HCT116 (cell line): ENCODE results near the gene PTGDS. TPM values are rescaled to one million over a fixed set of nuclear protein-coding genes. Genes with fewer than 3 reads are reported as not detected.

Source experiments
- ATAC-seq: fragments of 200-7000 bp; cut with Tn5 transposase; 2 replicates; pipeline ENCODE4 v1.9.1; 2020; ENCODE audit warnings: mild to moderate bottlenecking, moderate library complexity
- BruUV-seq: library from RNA; stranded (reverse); fragments of 400-500 nt; replicated peaks from 2 replicates; lab custom pipeline; 2021; lab: Mats Ljungman, UMichigan
- CTCF ChIA-PET: fragments of 300-600 bp; sonication (Branson Sonifier 250); formaldehyde crosslinking; loops from one replicate; lab custom pipeline; 2021; ENCODE audit warnings: antibody characterized with exemption; lab: Charles Lee
- POLR2A ChIA-PET: fragments of 300-600, 350-600 bp; sonication (Branson Sonifier 250); formaldehyde crosslinking; loops from one replicate; lab custom pipeline; 2021; ENCODE audit warnings: antibody characterized with exemption; lab: Charles Lee
- RAD21 ChIA-PET, 2 experiments: fragments of 300-600 bp; sonication (Branson Sonifier 250); formaldehyde crosslinking; loops; one replicate each; lab custom pipeline; 2023; ENCODE audit warnings: low total read pairs in 2 of 2; ENCODE audit not compliant: uncharacterized antibody in 2 of 2, unreplicated experiment in 2 of 2, low non-redundant PET in 1 of 2; lab: Charles Lee
- DNase-seq: peaks from one replicate; pipeline ENCODE4 v3.0.0-alpha.2; 2010; ENCODE audit warnings: low read depth, low spot score
- H2AFZ ChIP-seq: fragments of 200-600 bp; shearing (Covaris generic), sonication (generic); 2 replicates; pipeline ENCODE4 v1.6.1; 2017; ENCODE audit warnings: low read depth, mixed run types, mixed read lengths, antibody characterized with exemption, low read length; ENCODE audit not compliant: poor library complexity, severe bottlenecking
- H3K27ac ChIP-seq: 2 replicates; pipeline ENCODE4 v1.5.1; 2012; ENCODE audit warnings: low read depth, low read length
- H3K27me3 ChIP-seq: fragments of 200-600 bp; sonication (generic); 2 replicates; pipeline ENCODE4 v1.6.1; 2016; ENCODE audit warnings: mixed run types, low read length, mixed read lengths; ENCODE audit not compliant: insufficient read depth
- H3K36me3 ChIP-seq, 2 experiments: fragments of 200-500 bp in 1 of 2; fragments of 200-600 bp in 1 of 2; sonication (Bioruptor generic) in 1 of 2; sonication (generic) in 1 of 2; 2 replicates each; pipeline versions ENCODE4 v1.5.1 to v1.6.1; 2014 to 2016; ENCODE audit warnings: low read length in 2 of 2, inconsistent platforms in 1 of 2, mixed read lengths in 1 of 2, mixed run types in 1 of 2; ENCODE audit not compliant: insufficient read depth in 2 of 2, control insufficient read depth in 1 of 2
- H3K4me1 ChIP-seq, 2 experiments: fragments of 200-600 bp in 1 of 2; sonication (generic) in 1 of 2; 2 replicates each; pipeline versions ENCODE4 v1.5.1 to v1.6.1; 2012 to 2017; ENCODE audit warnings: low read length in 2 of 2, inconsistent platforms in 1 of 2, mild to moderate bottlenecking in 1 of 2, mixed read lengths in 1 of 2, mixed run types in 1 of 2, moderate library complexity in 1 of 2; ENCODE audit not compliant: insufficient read depth in 2 of 2, control insufficient read depth in 1 of 2
- H3K4me2 ChIP-seq: fragments of 200-600 bp; sonication (generic); 2 replicates; pipeline ENCODE4 v1.6.1; 2017; ENCODE audit warnings: mixed run types, low read length, mixed read lengths
- H3K4me3 ChIP-seq, 2 experiments: fragments of 200-600 bp in 1 of 2; sonication (generic) in 1 of 2; replicated peaks in 1 of 2; 2 replicates each; pipeline ENCODE4 v1.5.1; 2011 to 2016; ENCODE audit warnings: low read length in 2 of 2, control low read depth in 1 of 2, low read depth in 1 of 2, mild to moderate bottlenecking in 1 of 2, mixed read lengths in 1 of 2, mixed run types in 1 of 2
- H3K79me2 ChIP-seq: fragments of 200-600 bp; sonication (generic); 2 replicates; pipeline ENCODE4 v1.6.1; 2017; ENCODE audit warnings: mild to moderate bottlenecking, mixed run types, low read length, moderate library complexity, mixed read lengths; ENCODE audit not compliant: insufficient read depth
- H3K9ac ChIP-seq: fragments of 200-600 bp; sonication (generic); 2 replicates; pipeline ENCODE4 v1.6.1; 2016; ENCODE audit warnings: low read length, mixed read lengths
- H3K9me2 ChIP-seq: fragments of 200-600 bp; sonication (generic), shearing (Covaris generic); 2 replicates; pipeline ENCODE4 v1.6.1; 2017; ENCODE audit warnings: mixed run types, mild to moderate bottlenecking, moderate library complexity; ENCODE audit not compliant: insufficient read depth
- H3K9me3 ChIP-seq, 2 experiments: fragments of 200-500 bp in 1 of 2; fragments of 200-600 bp in 1 of 2; sonication (Bioruptor generic) in 1 of 2; sonication (generic) in 1 of 2; 2 replicates each; pipeline ENCODE4 v1.6.1; 2014 to 2017; ENCODE audit warnings: low read length in 2 of 2, mixed read lengths in 2 of 2, inconsistent platforms in 1 of 2, low read depth in 1 of 2, mild to moderate bottlenecking in 1 of 2, mixed run types in 1 of 2, moderate library complexity in 1 of 2; ENCODE audit not compliant: control insufficient read depth in 1 of 2, insufficient read depth in 1 of 2
- H4K20me1 ChIP-seq: fragments of 200-600 bp; sonication (generic), shearing (Covaris generic); 2 replicates; pipeline ENCODE4 v1.6.1; 2017; ENCODE audit warnings: mixed run types, mild to moderate bottlenecking, moderate library complexity; ENCODE audit not compliant: insufficient read depth
- ATF3 ChIP-seq: IDR thresholded peaks from 2 replicates; pipeline ENCODE4 v1.6.1; 2012
- CBX3 ChIP-seq: IDR thresholded peaks from 2 replicates; pipeline ENCODE4 v1.6.1; 2012; ENCODE audit warnings: low read depth
- CEBPB ChIP-seq: IDR thresholded peaks from 2 replicates; pipeline ENCODE4 v1.6.1; 2012; ENCODE audit warnings: low read depth
- CTCF ChIP-seq, 3 experiments: fragments of 200-600 bp in 1 of 3; sonication (generic) in 1 of 3; IDR thresholded peaks in 2 of 3; conservative IDR thresholded peaks in 1 of 3; 2 replicates each; pipeline ENCODE4 v1.5.1; 2012 to 2017; ENCODE audit warnings: low read depth in 2 of 3, low read length in 2 of 3, antibody characterized with exemption in 1 of 3, borderline replicate concordance in 1 of 3, control low read depth in 1 of 3, mild to moderate bottlenecking in 1 of 3, mixed read lengths in 1 of 3, mixed run types in 1 of 3, moderate library complexity in 1 of 3; ENCODE audit not compliant: insufficient read depth in 1 of 3
- EGR1 ChIP-seq: IDR thresholded peaks from 2 replicates; pipeline ENCODE4 v1.6.1; 2012; ENCODE audit warnings: low read depth
- ELF1 ChIP-seq: IDR thresholded peaks from 2 replicates; pipeline ENCODE4 v1.6.1; 2012; ENCODE audit warnings: low read depth, borderline replicate concordance
- EZH2 ChIP-seq: fragments of 200-600 bp; sonication (generic); IDR thresholded peaks from 2 replicates; pipeline ENCODE4 v1.6.1; 2017; ENCODE audit warnings: antibody characterized with exemption, mixed run types
- FOSL1 ChIP-seq: IDR thresholded peaks from 2 replicates; pipeline ENCODE4 v1.6.1; 2012; ENCODE audit warnings: low read depth
- JUND ChIP-seq: IDR thresholded peaks from 2 replicates; pipeline ENCODE4 v1.6.1; 2012
- MAX ChIP-seq: IDR thresholded peaks from 2 replicates; pipeline ENCODE4 v1.6.1; 2012
- RAD21 ChIP-seq: IDR thresholded peaks from 2 replicates; pipeline ENCODE4 v1.6.1; 2012; ENCODE audit warnings: low read depth, mild to moderate bottlenecking
- SRF ChIP-seq: IDR thresholded peaks from 2 replicates; pipeline ENCODE4 v1.6.1; 2012; ENCODE audit warnings: low read depth
- YY1 ChIP-seq: IDR thresholded peaks from 2 replicates; pipeline ENCODE4 v1.6.1; 2011; ENCODE audit warnings: low read length, low read depth, moderate library complexity, mild to moderate bottlenecking; ENCODE audit not compliant: insufficient replicate concordance; ENCODE audit errors: extremely low read depth
- ZBTB33 ChIP-seq: IDR thresholded peaks from 2 replicates; pipeline ENCODE4 v1.6.1; 2011; ENCODE audit warnings: mild to moderate bottlenecking, low read length, moderate library complexity; ENCODE audit not compliant: insufficient replicate concordance; ENCODE audit errors: extremely low read depth
- ZNF274 ChIP-seq: fragments of 200-500 bp; sonication (Bioruptor generic); IDR thresholded peaks from 2 replicates; pipeline ENCODE4 v1.6.1; 2014; ENCODE audit warnings: mild to moderate bottlenecking, low read depth, low read length, inconsistent platforms
- intact Hi-C: fragments of 100-400 bp; cut with micrococcal nuclease; formaldehyde crosslinking; loops from 2 replicates; pipeline ENCODE4 v1.10.0; 2022
- total RNA-seq: library from RNA; stranded (reverse); gene quantifications from one replicate; pipeline ENCODE4 v1.2.1, GENCODE V29; 2021; ENCODE audit not compliant: unreplicated experiment

The PTGDS gene
- total RNA-seq, 1 experiment from 2014 or later = 3.1 TPM

- ChIA-PET POLR2A (no interaction called here), RAD21 (no interaction called here), CTCF (interaction anchor here (1.2 kb wide), 1 partner anchor 11 kb away, joined by 4 read pairs; no protein-coding TSS in a partner anchor)
- H3K27me3 ChIP-seq = no peaks in the 10 kb centered on the region
- H3K27ac ChIP-seq = no peak overlapping the region
- no peak overlapping the region for H2AFZ ChIP-seq
- H3K9me2 ChIP-seq = no peaks in the 10 kb centered on the region
- intact Hi-C loops = no loop called here
- no peaks in the 10 kb centered on the region for H3K79me2 ChIP-seq
- TF ChIP-seq FOSL1 (no peak), ZBTB33 (no peak), JUND (no peak), EZH2 (no peak), RAD21 (no peak), MAX (no peak), YY1 (no peak), CEBPB (no peak), ZNF274 (no peak), SRF (no peak), ELF1 (no peak), ATF3 (no peak), EGR1 (no peak), CTCF (IDR thresholded peaks at IDR 0.05 in 2 of 3, conservative IDR thresholded peaks at IDR 0.05 in 1 of 3; ENCODE audit: borderline replicate concordance in 1 of 3, insufficient read depth in 1 of 3, low read depth in 2 of 3, low read length in 2 of 3) (no peak), CBX3 (no peak)
- peaks cover 19 to 27% of the 10 kb centered on the region in 2 experiments; a peak in 3 of 4 replicates for H3K36me3 ChIP-seq
- H3K4me2 ChIP-seq = no peak overlapping the region
- ATAC-seq (no peak), DNase-seq (no peak)
- no TSS peak for BruUV-seq
- H3K9me3 ChIP-seq = no peaks in the 10 kb centered on the region
- no peak overlapping the region for H3K4me3 ChIP-seq
- peaks cover 5 to 9% of the 10 kb centered on the region in 2 experiments; a peak in 3 of 4 replicates for H3K4me1 ChIP-seq
- H4K20me1 ChIP-seq = no peaks in the 10 kb centered on the region
- no peak overlapping the region for H3K9ac ChIP-seq
These were observed 40.6 kb downstream of the PTGDS start for GRCh38 chr9:137017791-137018497.
